MM.1S (cell line): Measurements from ENCODE around the gene ITCH.

Experiments used
- DNase-seq: peaks from one replicate; pipeline ENCODE4 v3.0.0-alpha.2; 2015
- H2AFZ ChIP-seq: fragments of 300-600 bp; sonication (generic); 2 replicates; pipeline ENCODE4 v1.6.0; 2016; ENCODE audit warnings: antibody characterized with exemption, low read length
- H3F3A ChIP-seq: fragments of 300-600 bp; sonication (generic); 2 replicates; pipeline ENCODE4 v1.6.1; 2016; ENCODE audit warnings: mild to moderate bottlenecking, antibody characterized with exemption, low read length, moderate library complexity, mixed read lengths; ENCODE audit not compliant: insufficient read depth
- H3K27ac ChIP-seq: fragments of 300-600 bp; sonication (generic); 2 replicates; pipeline ENCODE4 v1.5.1; 2016; ENCODE audit warnings: mild to moderate bottlenecking, low read length
- H3K27me3 ChIP-seq: fragments of 300-600 bp; sonication (generic); replicated peaks from 2 replicates; pipeline ENCODE4 v1.6.0; 2016; ENCODE audit warnings: low read length; ENCODE audit not compliant: insufficient read depth
- H3K36me3 ChIP-seq: fragments of 300-600 bp; sonication (generic); replicated peaks from 2 replicates; pipeline ENCODE4 v1.6.1; 2016; ENCODE audit warnings: mild to moderate bottlenecking, low read length, mixed read lengths; ENCODE audit not compliant: insufficient read depth
- H3K4me1 ChIP-seq: fragments of 300-600 bp; sonication (generic); 2 replicates; pipeline ENCODE4 v1.6.1; 2016; ENCODE audit warnings: low read length, mixed read lengths
- H3K4me2 ChIP-seq: fragments of 300-600 bp; sonication (generic); 2 replicates; pipeline ENCODE4 v1.6.0; 2016; ENCODE audit warnings: low read depth, low read length
- H3K4me3 ChIP-seq: fragments of 300-600 bp; sonication (generic); 2 replicates; pipeline ENCODE4 v1.5.1; 2016; ENCODE audit warnings: low read length, mixed read lengths
- H3K79me2 ChIP-seq: fragments of 300-600 bp; sonication (generic); 2 replicates; pipeline ENCODE4 v1.6.1; 2016; ENCODE audit warnings: mixed run types, low read length, mixed read lengths
- H3K9ac ChIP-seq: fragments of 300-600 bp; sonication (generic); 2 replicates; pipeline ENCODE4 v1.6.1; 2016; ENCODE audit warnings: low read length, mixed read lengths
- H3K9me2 ChIP-seq: fragments of 300-600 bp; sonication (generic); replicated peaks from 2 replicates; pipeline ENCODE4 v1.6.1; 2016; ENCODE audit warnings: mild to moderate bottlenecking, low read length, mixed read lengths; ENCODE audit not compliant: insufficient read depth
- H3K9me3 ChIP-seq: fragments of 300-600 bp; sonication (generic); replicated peaks from 2 replicates; pipeline ENCODE4 v1.6.1; 2016; ENCODE audit warnings: mild to moderate bottlenecking, low read length, mixed read lengths; ENCODE audit not compliant: insufficient read depth
- H4K20me1 ChIP-seq: fragments of 300-600 bp; sonication (generic); 2 replicates; pipeline ENCODE4 v1.6.1; 2016; ENCODE audit warnings: mild to moderate bottlenecking, low read length, moderate library complexity, mixed read lengths; ENCODE audit not compliant: insufficient read depth
- EZH2 ChIP-seq: fragments of 300-600 bp; sonication (generic); optimal IDR thresholded peaks from 2 replicates; pipeline ENCODE3; 2017; ENCODE audit warnings: low read depth, mild to moderate bottlenecking, antibody characterized with exemption, low read length, mixed read lengths
- EZH2phosphoT487 ChIP-seq: fragments of 300-600 bp; sonication (generic); IDR thresholded peaks from 2 replicates; pipeline ENCODE4 v1.6.1; 2018; ENCODE audit warnings: antibody characterized with exemption, low read length
- TF ChIP-seq, protein P1 (sequence below): fragments of 300-600 bp; sonication (generic); IDR thresholded peaks from 2 replicates; pipeline ENCODE4 v1.5.1; 2016; ENCODE audit warnings: antibody characterized with exemption, low read length, mixed read lengths

ITCH gene

DNA sequence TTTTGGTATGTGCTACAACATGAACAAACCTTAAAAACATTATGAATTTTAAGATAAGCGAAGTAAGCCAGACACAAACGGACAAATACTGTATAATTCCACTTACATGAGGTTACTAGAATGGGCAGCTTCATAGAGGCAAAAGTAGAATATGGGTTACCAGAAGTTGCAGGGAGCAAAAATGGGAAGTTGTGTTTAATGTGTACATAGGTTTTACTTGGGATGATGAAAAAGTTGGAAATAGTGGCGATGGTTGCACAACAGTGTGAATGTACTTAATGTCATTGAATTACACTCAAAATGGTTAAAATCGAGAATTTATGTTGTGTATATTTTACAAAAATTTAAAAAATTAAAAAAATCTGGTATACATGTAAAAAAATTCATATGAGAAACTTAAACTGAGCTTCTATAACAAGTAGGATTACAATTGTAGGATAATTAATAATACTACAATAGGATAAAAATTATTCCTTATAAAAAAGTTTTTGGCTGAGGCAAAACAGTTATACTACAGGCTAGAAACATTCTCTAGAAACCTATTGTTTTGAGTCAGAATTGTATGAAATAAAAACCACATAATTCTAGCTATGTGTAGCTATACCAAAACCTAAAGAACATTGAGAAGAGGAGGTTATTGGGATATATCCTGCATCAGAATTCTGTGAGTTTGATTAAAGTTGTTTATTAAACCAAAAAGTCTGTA lies 128.3 kb downstream of the ITCH start:
- H3K27ac ChIP-seq = no peak overlapping the region
- H3K9me2 ChIP-seq = no peaks in the 10 kb centered on the region
- H2AFZ ChIP-seq = no peak overlapping the region
- DNase-seq = no peak
- H4K20me1 ChIP-seq = no peaks in the 10 kb centered on the region
- no peaks in the 10 kb centered on the region for H3K79me2 ChIP-seq
- H3K4me2 ChIP-seq = no peak overlapping the region
- TF ChIP-seq, protein P1, sequence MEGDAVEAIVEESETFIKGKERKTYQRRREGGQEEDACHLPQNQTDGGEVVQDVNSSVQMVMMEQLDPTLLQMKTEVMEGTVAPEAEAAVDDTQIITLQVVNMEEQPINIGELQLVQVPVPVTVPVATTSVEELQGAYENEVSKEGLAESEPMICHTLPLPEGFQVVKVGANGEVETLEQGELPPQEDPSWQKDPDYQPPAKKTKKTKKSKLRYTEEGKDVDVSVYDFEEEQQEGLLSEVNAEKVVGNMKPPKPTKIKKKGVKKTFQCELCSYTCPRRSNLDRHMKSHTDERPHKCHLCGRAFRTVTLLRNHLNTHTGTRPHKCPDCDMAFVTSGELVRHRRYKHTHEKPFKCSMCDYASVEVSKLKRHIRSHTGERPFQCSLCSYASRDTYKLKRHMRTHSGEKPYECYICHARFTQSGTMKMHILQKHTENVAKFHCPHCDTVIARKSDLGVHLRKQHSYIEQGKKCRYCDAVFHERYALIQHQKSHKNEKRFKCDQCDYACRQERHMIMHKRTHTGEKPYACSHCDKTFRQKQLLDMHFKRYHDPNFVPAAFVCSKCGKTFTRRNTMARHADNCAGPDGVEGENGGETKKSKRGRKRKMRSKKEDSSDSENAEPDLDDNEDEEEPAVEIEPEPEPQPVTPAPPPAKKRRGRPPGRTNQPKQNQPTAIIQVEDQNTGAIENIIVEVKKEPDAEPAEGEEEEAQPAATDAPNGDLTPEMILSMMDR = no peak
- no peak for TF ChIP-seq EZH2phosphoT487
- no peak for TF ChIP-seq EZH2
- H3K4me3 ChIP-seq = no peak overlapping the region
- no peaks in the 10 kb centered on the region for H3K4me1 ChIP-seq
- no peaks in the 10 kb centered on the region for H3K27me3 ChIP-seq
- H3K9me3 ChIP-seq = no peaks in the 10 kb centered on the region
- H3F3A ChIP-seq = no peaks in the 10 kb centered on the region
- H3K36me3 ChIP-seq = peaks cover 18% of the 10 kb centered on the region
- H3K9ac ChIP-seq = no peak overlapping the region

- Histone ChIP-seq H3K79me2 (no peaks in the 10 kb centered on the region), H3K9me2 (no peaks in the 10 kb centered on the region), H3K27me3 (no peaks in the 10 kb centered on the region), H3K4me3 (no peak overlapping the region), H3K9me3 (no peaks in the 10 kb centered on the region), H3F3A (no peaks in the 10 kb centered on the region), H4K20me1 (no peaks in the 10 kb centered on the region), H2AFZ (no peak overlapping the region), H3K4me2 (no peak overlapping the region), H3K9ac (no peak overlapping the region), H3K27ac (no peak overlapping the region), H3K4me1 (no peaks in the 10 kb centered on the region), H3K36me3 (peaks cover 18% of the 10 kb centered on the region)
- DNase-seq = no peak
- TF ChIP-seq, protein P1 = no peak
- TF ChIP-seq EZH2phosphoT487 (no peak), EZH2 (no peak)
Measured at GRCh38 chr20:34491932-34492509, 128.9 kb downstream of the ITCH start.

GRCh38 chr20:34493646-34494045 lies 130.6 kb downstream of the ITCH start:
- Histone ChIP-seq H3K9me2 (no peaks in the 10 kb centered on the region), H3K36me3 (peaks cover 18% of the 10 kb centered on the region), H3K9me3 (no peaks in the 10 kb centered on the region), H3K4me2 (no peak overlapping the region), H3K4me1 (no peaks in the 10 kb centered on the region), H3F3A (0 out of 2 replicates have a peak, but pooled peaks cover 7% of the 10 kb centered on the region), H3K4me3 (no peak overlapping the region), H3K27me3 (no peaks in the 10 kb centered on the region), H4K20me1 (no peaks in the 10 kb centered on the region), H3K27ac (no peak overlapping the region), H3K79me2 (peaks cover 16% of the 10 kb centered on the region), H2AFZ (no peak overlapping the region), H3K9ac (no peak overlapping the region)
- no peak for DNase-seq
- TF ChIP-seq EZH2phosphoT487 (no peak), EZH2 (no peak)
- TF ChIP-seq, protein P1 = no peak
